Hypothalamus (tissue), 51 donors: Measurements from ENCODE around the gene ABTB2.
A peak's percentile ranks its signal among the peaks of the same experiment; 100 is the strongest.

Experiments used
- DNase-seq, 51 donors: peaks; one replicate each; lab custom pipeline; 2025; lab: John Stamatoyannopoulos, UW

The ABTB2 gene

DNA sequence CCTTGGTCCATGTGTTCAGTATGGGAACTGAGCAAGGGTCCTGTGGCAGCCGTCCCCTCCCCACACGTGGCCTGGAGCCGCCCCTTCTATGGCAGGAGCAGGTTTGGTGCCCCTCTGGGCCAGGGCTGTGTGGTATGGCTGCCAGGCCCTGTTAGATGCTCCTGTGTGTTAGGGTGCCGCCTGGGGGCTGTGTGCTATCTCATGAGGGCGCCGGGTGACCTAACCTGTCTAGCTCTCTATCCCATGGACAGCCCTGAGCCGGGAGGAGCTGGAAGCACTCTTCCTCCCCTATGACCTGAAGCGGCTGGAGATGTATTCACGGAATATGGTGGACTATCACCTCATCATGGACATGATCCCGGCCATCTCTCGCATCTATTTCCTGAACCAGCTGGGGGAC is 217.7 kb downstream of the ABTB2 start:
- no peak for DNase-seq

DNA sequence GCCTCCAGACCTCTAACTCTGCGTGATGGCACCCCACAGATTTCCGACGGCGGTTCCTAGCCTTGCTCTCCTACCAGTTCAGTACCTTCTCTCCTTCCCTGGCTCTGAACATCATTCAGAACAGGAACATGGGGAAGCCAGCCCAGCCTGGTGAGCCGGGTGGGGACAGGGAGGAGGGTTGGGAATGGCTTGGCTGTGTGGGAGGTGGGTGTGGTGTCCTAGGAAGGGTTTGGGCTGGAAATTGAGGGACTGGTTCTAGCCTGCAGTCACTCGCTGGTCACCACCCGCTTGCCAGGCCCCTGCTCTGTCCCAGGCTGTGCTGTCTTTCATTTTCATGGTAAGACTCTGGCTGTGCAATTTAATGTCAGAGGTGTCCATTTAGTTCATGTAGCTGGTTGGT is 218.5 kb downstream of the ABTB2 start:
- no peak for DNase-seq

DNA sequence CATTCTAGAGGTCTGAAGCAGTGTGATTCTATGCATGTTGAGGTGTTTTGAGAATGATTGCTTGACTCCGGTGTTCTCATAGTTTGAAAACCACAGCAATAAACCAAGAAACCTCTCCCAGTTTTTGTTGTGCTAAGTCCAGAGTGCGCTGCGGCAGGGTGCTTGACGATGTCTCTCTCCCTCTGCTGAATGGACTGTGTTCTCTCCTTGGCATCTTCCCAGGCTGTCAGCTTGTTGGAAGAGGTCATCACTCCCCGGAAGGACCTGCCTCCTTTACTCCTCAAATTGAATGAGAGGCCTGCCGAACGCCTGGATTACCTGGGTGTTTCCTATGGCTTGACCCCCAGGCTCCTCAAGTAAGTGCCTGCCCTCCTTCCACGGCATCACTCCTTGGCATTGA is 221.4 kb downstream of the ABTB2 start:
- DNase-seq = no peak

DNA sequence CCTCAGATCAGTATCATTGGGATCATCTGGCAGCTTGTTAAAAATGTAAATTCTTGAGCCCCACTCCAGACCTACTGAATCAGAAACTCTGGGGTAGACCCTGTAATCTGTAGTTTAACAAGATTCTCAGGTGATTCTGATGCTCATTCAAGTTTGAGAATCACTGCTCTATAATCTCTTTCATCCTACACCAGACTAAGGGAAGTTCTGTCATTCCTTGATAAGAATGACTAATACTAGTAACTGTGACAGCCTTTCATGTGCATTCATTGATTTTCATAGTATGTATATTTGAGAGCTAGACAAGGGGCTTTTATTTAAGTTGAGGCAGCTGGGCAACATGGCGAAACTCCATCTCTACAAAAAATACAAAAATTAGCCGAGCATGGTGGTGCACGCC is 222.4 kb downstream of the ABTB2 start:
- DNase-seq = no peak

DNA sequence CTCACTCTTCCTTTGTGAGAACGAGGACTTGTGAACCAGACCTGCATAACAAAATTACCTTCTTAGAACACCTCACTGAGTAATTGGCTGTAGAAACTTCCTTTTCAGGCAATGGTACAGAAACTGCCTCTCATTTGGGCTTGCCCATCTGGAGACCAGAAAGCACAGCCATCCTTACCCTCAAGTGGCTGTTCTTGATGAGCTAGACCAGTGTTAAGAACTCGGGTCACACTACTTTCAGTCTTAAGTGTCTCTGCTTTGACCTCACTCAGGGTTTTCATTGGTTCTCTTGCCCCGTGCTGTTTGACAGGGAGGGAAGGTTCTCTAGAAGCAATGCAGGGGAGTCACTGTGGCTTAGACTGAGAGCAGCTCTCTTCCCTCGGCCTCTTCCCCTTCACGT is 223.0 kb downstream of the ABTB2 start:
- no peak for DNase-seq

DNA sequence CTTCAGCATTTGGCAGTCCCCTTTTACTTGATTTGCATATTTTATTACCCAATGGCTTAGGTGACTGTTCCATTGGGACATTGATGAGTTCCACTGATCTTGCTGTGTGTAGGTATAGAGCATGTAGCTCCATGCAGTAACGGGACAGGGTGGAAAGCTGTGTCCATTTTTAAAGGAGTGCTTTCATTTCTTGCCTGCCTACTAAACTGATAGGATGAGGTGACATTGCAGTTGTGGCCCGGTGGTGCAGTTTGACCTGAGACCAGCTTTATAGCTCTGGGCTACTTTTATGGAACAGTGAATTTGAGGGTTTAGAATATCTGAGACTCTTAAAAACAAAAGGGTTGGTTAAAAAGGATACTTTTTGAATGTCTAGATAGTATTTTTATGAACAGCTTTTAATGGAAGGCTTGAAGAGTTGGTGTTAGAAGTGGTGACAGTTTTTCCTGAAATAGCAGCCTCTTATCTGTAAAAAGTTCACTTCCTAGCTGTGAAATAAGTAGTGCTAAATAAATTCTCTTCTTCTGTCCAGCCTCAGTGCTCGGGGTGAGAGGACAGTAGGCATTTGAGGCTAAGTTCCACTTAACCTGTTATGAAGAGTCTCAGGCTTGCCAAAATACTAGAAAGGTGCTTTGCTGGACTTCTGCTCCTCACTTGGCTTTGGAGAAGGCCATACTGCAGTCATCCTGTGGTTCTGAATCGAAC is 225.4 kb downstream of the ABTB2 start:
- DNase-seq = no peak

DNA sequence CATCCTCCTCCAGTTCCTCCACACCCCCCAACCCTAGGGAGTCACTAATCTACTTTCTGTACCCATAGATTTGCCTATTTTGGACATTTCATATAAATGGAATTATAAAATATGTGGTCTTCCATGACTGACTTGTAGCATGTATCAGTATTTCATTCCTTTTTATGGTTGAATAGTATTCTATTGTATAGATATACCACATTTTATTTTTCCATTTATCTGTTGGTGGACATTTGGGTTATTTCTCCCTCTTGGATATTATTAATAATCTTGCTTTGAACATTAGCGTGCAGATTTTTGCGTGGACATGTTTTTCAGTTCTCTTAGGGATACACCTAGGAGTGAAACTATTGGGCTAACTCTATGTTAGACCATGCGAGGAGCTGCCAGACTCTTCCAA is 229.0 kb downstream of the ABTB2 start:
- no peak for DNase-seq

DNA sequence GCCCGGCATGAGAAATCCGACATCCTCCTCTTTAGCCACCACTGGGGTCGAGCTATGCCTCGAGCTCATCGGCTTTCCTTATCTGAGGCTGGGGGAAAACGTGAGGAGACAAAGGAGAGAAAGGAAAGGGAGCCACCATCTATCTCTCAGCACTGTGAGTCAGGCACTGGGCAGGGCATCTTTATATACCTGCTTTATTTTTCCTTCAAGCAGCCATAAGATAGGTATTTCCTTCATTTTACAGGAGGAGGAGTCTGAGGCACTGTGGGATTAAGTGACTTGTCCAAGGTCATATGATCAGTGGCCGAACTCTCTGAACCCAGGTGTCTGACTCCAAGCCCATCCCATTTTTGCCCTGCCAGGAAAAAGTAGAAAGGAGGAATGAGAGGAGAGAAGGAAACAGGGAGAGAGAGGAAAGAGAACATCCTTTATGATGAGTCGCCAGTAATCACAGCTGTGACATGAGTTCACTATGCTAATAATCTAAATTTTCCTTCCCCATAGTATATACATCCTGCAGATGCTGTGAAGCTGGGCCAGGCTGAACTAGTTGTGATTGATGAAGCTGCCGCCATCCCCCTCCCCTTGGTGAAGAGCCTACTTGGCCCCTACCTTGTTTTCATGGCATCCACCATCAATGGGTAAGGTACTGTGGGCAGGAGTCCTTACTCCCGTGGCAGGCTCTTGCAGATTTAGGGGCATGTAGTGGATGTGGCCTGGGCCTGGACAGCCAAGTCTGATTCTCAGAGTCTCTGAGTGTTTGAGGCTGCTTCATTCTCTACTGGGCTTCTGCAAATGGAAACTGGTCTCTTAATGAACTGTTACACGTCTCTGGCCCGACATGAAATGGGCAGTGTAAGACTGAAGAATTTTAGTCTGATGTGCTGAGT is 230.6 kb downstream of the ABTB2 start:
- DNase-seq = no peak

DNA sequence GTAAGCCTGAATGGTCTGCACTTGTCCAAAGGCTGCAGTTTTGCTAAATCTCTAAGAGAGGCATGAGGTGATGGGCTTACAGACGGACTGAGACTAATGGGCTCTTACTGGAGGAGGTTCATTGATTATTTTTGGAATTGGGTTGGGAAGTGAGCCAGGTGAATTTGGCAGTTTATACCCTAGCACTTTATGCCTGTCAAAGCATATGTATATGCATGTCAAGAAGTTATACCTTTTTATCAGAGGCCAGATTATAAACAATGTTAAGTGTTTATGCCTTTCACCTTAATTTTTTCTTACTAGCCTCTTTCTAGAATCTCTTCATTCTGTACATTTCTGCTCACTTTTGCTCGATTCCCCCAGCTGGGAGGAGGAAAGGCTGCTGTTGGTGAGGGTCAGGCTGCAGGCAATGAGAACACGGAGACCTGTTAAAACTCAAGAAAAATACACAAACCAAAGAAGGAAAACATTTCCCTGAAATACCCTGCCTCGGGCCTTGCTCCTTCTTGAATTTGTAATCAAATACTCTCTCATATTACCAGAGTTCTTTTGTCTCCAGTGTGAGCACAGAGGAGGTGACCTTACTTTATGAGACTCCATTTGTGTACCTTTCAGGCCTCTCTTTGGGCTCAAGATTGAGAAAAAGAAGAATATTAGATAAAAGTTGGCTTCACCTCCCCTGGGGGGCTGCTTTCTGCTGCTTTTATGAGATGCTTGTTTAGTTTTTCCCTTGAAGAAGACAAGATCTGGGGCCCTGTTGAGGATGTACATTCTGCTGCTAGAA is 232.7 kb downstream of the ABTB2 start:
- no peak for DNase-seq

DNA sequence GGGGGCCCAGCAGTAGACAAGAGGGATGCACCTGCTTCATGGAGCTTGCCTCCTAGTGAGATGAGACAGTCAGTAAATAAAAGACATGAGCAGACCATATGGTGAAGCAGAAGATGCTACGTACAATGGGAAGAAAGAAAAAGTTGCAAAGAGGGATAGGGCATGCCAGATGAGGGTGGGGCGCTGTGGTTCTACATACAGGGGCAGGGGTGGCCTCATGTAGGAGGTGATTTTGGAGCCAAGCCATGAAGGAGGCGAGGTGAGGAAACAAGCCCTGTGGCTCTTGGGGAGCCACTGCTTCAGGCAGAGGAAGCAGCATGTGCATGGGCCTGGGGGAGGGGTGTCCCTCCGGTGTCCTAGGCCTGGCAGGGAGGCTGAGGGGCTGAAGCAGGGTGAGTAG is 237.2 kb downstream of the ABTB2 start:
- no peak for DNase-seq

DNA sequence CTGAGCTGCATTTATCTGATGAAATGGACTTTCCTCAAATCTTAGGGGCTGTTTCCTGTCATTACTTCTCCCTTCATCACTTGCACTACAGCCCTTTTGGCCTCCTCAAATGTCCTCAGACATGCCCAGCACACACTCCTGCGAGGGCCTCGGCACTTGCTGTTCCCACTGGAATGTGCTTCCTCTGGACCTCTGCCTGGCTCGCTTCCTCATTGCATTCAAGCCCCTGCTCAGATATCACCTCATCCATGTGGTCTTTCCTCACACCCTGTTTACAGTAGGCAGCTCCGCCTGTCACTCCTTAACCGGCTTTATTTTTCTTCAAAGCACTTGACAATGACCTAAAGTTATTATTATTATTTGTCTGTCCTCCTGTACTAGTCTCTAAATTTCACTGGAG is 243.3 kb downstream of the ABTB2 start:
- no peak for DNase-seq

DNA sequence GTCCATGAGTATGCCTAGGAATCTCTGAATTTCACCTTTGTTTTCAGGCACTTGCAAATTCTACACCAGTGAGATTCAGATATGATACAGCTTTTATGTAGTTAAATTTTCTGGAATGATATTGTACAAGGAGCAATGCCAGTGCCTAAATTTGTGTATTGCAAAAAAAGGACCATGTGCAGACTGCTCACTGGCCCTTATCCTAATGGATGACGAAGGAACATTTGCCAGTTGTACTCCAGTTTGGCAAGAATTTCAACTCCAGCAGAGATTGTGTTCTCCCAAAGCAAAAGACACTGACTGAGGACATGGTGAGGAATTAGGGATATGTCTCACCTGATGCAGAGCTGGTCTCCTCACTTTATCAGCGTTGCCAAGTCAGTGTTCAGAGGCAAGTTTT is 243.8 kb downstream of the ABTB2 start:
- DNase-seq = no peak

DNA sequence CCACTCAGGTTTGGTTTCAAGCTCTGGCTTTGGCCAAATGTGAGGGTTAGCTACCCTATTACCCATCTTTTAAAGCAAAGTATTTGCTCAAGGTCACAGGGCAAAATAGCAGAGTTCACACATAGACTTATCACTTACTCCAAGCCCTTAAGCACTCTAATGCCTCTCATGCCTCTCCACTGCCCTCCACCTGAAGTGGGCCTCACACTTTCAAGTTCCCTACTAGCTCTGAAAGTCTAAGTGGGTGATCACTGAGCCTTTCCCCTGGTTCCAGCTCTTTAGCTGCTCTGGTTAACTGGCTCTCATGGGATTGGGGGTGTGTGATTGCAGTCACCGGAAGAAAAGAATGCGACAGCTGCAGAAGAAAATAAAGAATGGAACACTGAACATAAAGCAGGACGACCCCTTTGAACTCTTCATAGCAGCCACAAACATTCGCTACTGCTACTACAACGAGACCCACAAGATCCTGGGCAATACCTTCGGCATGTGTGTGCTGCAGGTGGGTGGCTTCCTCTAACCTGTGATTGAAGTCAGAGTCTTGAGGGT is 246.0 kb downstream of the ABTB2 start:
- DNase-seq = no peak

DNA sequence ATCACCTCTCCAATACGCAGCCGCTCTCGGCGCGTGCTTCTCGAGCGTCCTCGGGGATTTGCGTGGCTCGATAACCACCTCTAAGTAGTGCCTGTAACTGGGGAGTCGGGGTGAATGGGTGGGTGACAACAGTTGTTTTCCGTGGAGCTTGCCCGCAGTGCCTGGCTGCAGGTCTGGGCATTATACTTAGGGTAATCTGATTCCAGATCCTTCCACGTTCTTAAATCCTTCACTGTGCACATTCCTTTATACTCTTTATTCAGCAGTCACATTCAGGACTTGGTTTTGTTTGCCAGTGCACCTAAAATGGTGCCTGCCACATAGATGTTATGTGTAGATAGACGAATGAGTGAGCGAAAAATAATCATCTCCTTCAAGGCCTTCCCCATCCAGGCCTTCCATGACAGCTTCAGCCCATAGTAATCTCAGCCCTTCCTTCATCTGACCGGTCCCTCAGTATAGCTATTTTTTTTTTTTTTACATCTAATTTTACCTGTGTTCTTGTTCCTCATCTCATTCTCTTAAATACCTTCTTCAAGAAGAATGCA is 251.8 kb downstream of the ABTB2 start:
- peak in 4 of 51 donors; percentile 9 to 40 (median 32) for DNase-seq

DNA sequence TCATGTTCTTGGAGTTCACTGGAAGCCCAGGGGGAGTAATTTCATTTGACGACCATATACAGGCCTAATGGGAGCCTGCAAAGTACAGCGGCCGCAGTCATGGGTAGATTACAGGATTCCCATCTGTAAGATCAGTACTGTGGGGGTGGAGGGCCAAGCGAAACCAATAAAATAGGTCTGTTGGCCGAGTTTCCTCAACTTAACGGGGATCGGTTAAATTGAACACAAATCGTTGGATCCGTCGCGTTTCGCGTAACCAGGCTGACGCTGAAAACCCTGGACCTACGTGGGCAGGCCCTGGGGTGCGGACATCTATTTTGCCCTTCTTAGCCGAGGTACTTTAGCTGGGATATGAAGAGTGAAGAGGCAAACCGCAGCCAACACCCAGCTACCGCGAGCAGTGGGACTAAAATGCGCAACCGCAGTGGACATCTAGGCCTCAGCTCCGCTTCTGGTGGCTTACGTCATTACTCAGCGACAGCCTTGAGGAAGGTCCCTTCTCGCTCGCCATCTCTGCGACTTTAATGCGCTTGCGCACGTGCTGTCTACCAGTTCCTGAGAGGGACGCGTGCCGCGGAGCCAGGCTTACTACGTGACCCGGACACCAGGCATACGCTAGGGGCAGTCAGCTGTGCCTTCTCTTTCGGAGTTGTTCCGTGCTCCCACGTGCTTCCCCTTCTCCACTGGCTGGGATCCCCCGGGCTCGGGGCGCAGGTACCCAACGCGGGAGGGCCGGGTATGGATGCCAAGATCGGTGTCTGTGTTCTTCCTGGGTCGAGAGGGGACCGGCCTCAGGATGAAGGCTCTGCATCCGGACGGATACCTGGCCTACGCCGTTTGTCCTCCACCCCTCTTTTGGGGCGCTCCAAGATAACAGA is 252.5 kb downstream of the ABTB2 start, which contains the start of gene NAT10:
TSS of gene NAT10 (plus strand) at position 551 of the 878 bp plus-strand sequence. CDS start 2,597 bp downstream, outside the sequence.
- peak; percentile 71 to 98 (median 90) for DNase-seq

DNA sequence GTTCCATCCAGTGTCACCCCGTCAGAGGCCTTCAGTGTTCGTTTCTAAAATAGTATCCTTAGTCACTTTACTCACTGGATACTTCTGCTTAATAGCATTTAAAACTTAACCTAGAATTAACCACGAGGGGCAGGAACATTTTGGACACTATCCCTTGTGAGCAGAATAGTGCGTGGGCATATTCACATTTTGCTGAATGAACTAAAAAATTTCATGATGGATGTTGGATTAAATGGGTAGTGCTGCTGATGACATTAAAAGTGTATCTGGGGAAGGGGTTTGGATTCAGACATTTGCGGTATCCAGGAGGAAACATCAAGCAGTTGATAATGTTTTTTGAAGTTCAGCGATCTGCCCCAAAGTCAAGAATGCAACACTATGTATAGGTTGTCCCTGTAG is 253.1 kb downstream of the ABTB2 start:
- no peak for DNase-seq
